Naive thymus-derived CD4-positive, alpha-beta T cell (primary cell): ENCODE data around the gene C13orf46. TPM values are rescaled to one million over a fixed set of nuclear protein-coding genes. Genes with fewer than 3 reads are reported as not detected.

ENCODE experiments used
- ATAC-seq: fragments of 150-1000 bp; cut with Tn5 transposase; 2 replicates; pipeline ENCODE4 v1.10.0; 2021; ENCODE audit warnings: mild to moderate bottlenecking, moderate library complexity
- CTCF ChIA-PET: fragments of 350-600 bp; sonication (Branson Sonifier 250); formaldehyde crosslinking; loops from one replicate; lab custom pipeline; 2021; ENCODE audit warnings: antibody characterized with exemption; lab: Charles Lee
- POLR2A ChIA-PET: fragments of 350-600 bp; sonication (Branson Sonifier 250); formaldehyde crosslinking; loops from one replicate; lab custom pipeline; 2021; ENCODE audit warnings: antibody characterized with exemption, inconsistent platforms; lab: Charles Lee
- DNase-seq, 9 donors: peaks; one replicate each; pipeline versions ENCODE4 v3.0.0 to v3.0.0-alpha.2; 2020 to 2022; ENCODE audit warnings: mixed read lengths in 1 of 9
- H3K27ac ChIP-seq: one replicate; pipeline ENCODE4 v1.7.0; 2013; ENCODE audit warnings: mild to moderate bottlenecking, low read depth, low read length, moderate library complexity
- H3K27me3 ChIP-seq, 2 donors: one replicate each; pipeline ENCODE4 v1.7.0; 2013; ENCODE audit warnings: low read length in 2 of 2, mild to moderate bottlenecking in 2 of 2, moderate library complexity in 2 of 2; ENCODE audit not compliant: control insufficient read depth in 2 of 2, insufficient read depth in 2 of 2
- H3K36me3 ChIP-seq, 3 experiments: 1 replicate in 2 of 3; 2 replicates in 1 of 3; pipeline ENCODE4 v1.7.0; 2013; ENCODE audit warnings: low read length in 3 of 3, mild to moderate bottlenecking in 3 of 3, moderate library complexity in 1 of 3; ENCODE audit not compliant: insufficient read depth in 3 of 3, control insufficient read depth in 2 of 3
- H3K4me1 ChIP-seq, 2 donors: one replicate each; pipeline ENCODE4 v1.7.0; 2013; ENCODE audit warnings: low read length in 2 of 2, mild to moderate bottlenecking in 2 of 2, moderate library complexity in 1 of 2; ENCODE audit not compliant: control insufficient read depth in 2 of 2, insufficient read depth in 2 of 2
- H3K4me3 ChIP-seq: 2 replicates; pipeline ENCODE4 v1.7.0; 2013; ENCODE audit warnings: mild to moderate bottlenecking, low read length
- H3K9me3 ChIP-seq, 3 experiments: 1 replicate in 2 of 3; 2 replicates in 1 of 3; pipeline ENCODE4 v1.7.0; 2013; ENCODE audit warnings: low read length in 3 of 3; ENCODE audit not compliant: control insufficient read depth in 2 of 3
- H3K27ac Mint-ChIP-seq, 9 donors: one replicate each; pipeline ENCODE4 v1.8.0; 2020 to 2022; ENCODE audit warnings: mixed read lengths in 9 of 9, mild to moderate bottlenecking in 8 of 9, moderate library complexity in 5 of 9, inconsistent platforms in 2 of 9
- H3K27me3 Mint-ChIP-seq, 5 donors: one replicate each; pipeline ENCODE4 v1.8.0; 2021 to 2022; ENCODE audit warnings: mixed read lengths in 5 of 5, mild to moderate bottlenecking in 1 of 5
- H3K36me3 Mint-ChIP-seq, 5 donors: one replicate each; pipeline ENCODE4 v1.8.0; 2020 to 2022; ENCODE audit warnings: mixed read lengths in 5 of 5, mild to moderate bottlenecking in 3 of 5, inconsistent platforms in 1 of 5
- H3K4me1 Mint-ChIP-seq, 7 donors: one replicate each; pipeline ENCODE4 v1.8.0; 2020 to 2022; ENCODE audit warnings: mixed read lengths in 7 of 7, mild to moderate bottlenecking in 3 of 7, inconsistent platforms in 1 of 7
- H3K4me3 Mint-ChIP-seq, 10 donors: one replicate each; pipeline ENCODE4 v1.8.0; 2020 to 2022; ENCODE audit warnings: mild to moderate bottlenecking in 10 of 10, mixed read lengths in 10 of 10, moderate library complexity in 6 of 10, inconsistent platforms in 2 of 10
- H3K9me3 Mint-ChIP-seq, 11 donors: one replicate each; pipeline ENCODE4 v1.8.0; 2020 to 2022; ENCODE audit warnings: mixed read lengths in 11 of 11, mild to moderate bottlenecking in 4 of 11, inconsistent platforms in 1 of 11, moderate library complexity in 1 of 11
- intact Hi-C, 2 donors: fragments of 100-400 bp; cut with micrococcal nuclease; formaldehyde crosslinking; loops; one replicate each; pipeline ENCODE4 v1.15.1; 2023
- polyA plus RNA-seq, 2 donors: library from polyadenylated mRNA; unstranded; fragments of 300-500 nt; fragmentation: Illumina TruSeq; gene quantifications; one replicate each; pipeline ENCODE4 v1.2.3, GENCODE V29; 2021
- total RNA-seq, 6 experiments: library from RNA in 5 of 6; stranded (reverse) in 5 of 6; gene quantifications; 1 replicate in 5 of 6; 2 replicates in 1 of 6; pipeline ENCODE4 v1.2.3 and lab custom pipeline; 2021 to 2026

Gene C13orf46
- total and polyA plus RNA-seq, 7 experiments from 2014 or later = 1.3 to 27.0 (median 16.9) TPM

DNA sequence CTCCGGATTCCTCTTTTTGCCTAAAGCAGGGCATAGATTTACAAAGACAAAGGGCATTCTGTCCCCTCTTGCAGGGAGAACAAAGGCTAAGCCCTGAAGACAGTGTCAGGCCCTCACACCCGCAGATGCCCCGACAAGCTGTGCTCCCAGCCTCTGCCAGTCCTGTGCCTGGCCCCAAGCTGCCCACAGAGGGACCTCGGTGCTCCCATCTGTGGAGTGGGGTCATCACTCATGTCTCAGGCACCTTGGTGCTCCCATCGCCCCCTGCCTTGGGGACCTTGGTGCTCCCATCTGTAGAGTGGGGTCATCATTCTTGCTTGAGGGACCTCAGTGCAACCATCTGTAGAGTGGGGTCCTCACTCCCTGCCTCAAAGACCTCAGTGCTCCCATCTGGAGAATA lies 24.3 kb downstream of the C13orf46 start:
- no peak overlapping the region for H3K4me3 Mint-ChIP-seq
- no peaks in the 10 kb centered on the region for H3K27me3 ChIP-seq
- H3K4me1 ChIP-seq = no peaks in the 10 kb centered on the region
- POLR2A ChIA-PET = no interaction called here
- H3K27me3 Mint-ChIP-seq = no peaks in the 10 kb centered on the region
- peaks cover 0 to 5% (median under 1%) of the 10 kb centered on the region in 5 donors for H3K36me3 Mint-ChIP-seq
- H3K27ac Mint-ChIP-seq = peak overlapping the region in 6 of 9 donors; percentile 8 to 72 (median 54)
- DNase-seq (peak in 1 of 9 donors; percentile 2), ATAC-seq (no peak)
- CTCF ChIA-PET = no interaction called here
- H3K9me3 ChIP-seq = no peaks in the 10 kb centered on the region
- H3K36me3 ChIP-seq = peaks cover 0 to 20% (median 9%) of the 10 kb centered on the region in 3 experiments
- H3K4me3 ChIP-seq = no peak overlapping the region
- H3K27ac ChIP-seq = no peak overlapping the region
- H3K9me3 Mint-ChIP-seq = peaks cover 0 to 2% (median 0%) of the 10 kb centered on the region in 11 donors
- H3K4me1 Mint-ChIP-seq = peaks cover 3 to 21% (median 11%) of the 10 kb centered on the region in 7 donors
- intact Hi-C loops = no loop called here

DNA sequence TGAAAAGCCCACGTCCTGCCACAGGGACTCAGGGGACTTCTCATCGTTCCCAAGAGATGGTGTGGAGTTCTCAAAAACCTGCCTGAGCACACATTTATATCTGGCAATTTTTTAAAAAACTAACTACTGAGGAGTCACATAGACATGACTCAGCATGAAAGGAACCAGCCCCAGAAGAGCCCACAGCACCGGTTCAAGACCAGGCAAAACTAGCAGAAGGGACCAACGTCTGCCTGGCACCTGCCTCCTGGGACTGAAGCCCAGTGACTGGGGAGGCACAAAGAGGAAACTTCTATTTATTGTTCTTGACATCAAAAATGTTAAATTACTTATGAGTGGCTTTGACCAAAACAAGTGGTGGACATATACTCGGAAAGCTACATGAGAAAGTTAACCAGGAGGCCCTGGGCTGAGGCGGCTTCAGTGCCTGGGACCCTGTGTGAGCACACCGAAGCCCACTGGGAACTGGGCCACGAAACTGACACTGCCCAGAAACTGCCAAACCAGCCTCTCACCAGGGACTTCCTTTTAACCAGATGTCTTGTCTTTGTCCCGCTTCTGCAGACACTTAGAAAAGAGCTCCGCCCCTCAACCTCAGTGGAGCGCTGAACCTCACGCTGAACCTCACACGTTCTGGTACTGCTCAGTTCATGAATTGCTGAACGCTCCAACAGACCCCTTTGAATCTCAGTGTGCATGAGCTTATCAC lies 25.7 kb downstream of the C13orf46 start:
- intact Hi-C loops = no loop called here
- CTCF ChIA-PET = interaction anchor here (0.6 kb wide), 1 partner anchor 94 kb away, joined by 3 read pairs; no protein-coding TSS in a partner anchor
- peak overlapping the region in 1 of 10 donors; percentile 39 for H3K4me3 Mint-ChIP-seq
- peak overlapping the region in 5 of 9 donors; percentile 49 to 78 (median 66) for H3K27ac Mint-ChIP-seq
- H3K36me3 Mint-ChIP-seq = peaks cover 0 to 4% (median 0%) of the 10 kb centered on the region in 5 donors
- no peaks in the 10 kb centered on the region for H3K27me3 Mint-ChIP-seq
- no peak overlapping the region for H3K4me3 ChIP-seq
- H3K27ac ChIP-seq = no peak overlapping the region
- peaks cover 0 to 2% (median 0%) of the 10 kb centered on the region in 11 donors for H3K9me3 Mint-ChIP-seq
- no peaks in the 10 kb centered on the region for H3K4me1 ChIP-seq
- H3K9me3 ChIP-seq = no peaks in the 10 kb centered on the region
- H3K27me3 ChIP-seq = no peaks in the 10 kb centered on the region
- POLR2A ChIA-PET = interaction anchor here (0.6 to 0.7 kb wide), 2 partner anchors 46 to 175 kb away, joined by 3 to 4 read pairs; no protein-coding TSS in a partner anchor
- DNase-seq = no peak
- no peak for ATAC-seq
- peaks cover 3 to 21% (median 11%) of the 10 kb centered on the region in 7 donors for H3K4me1 Mint-ChIP-seq
- peaks cover 0 to 18% (median under 1%) of the 10 kb centered on the region in 3 experiments for H3K36me3 ChIP-seq

DNA sequence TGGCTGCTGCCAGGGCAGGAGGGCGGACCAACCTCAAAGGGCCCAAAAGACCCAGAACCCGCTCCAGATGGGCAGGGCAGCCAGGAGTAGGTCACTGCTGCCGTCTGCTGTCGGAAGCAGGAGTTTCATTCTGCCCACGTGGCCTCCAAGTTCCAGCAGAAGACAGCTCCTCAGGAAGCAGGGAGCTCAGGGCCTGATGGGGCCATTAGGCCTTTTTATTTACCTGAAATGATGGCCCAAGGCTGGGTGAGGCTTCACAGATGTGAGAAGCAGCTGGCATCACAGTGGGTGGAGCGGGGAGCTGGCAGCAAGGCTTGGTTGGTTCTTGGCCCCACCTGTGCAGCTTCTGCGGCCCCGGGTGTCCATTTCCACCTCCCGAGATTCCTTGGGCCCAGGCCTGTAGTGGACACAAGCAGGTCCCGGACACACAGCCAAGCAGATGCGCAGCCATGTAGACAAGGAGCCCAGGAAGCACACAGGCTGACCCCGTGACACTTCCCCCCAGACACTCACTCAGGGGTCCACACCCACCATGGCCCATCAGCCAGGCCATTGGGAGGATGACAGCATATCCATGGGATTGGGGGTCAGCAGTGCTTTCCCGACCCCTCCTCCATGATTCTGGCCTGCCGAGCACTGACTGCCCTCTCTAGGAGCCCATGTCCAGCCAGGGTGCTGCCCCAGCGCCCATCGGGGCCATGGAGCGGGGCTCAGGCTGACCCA lies 26.4 kb downstream of the C13orf46 start:
- Mint-ChIP-seq H3K4me3 (peak overlapping the region in 1 of 10 donors; percentile 36), H3K4me1 (peaks cover 3 to 21% (median 11%) of the 10 kb centered on the region in 7 donors), H3K27ac (peak overlapping the region in 2 of 9 donors; percentile 65 to 66), H3K36me3 (peaks cover 0 to 7% (median 0%) of the 10 kb centered on the region in 5 donors), H3K9me3 (peaks cover 0 to 2% (median 0%) of the 10 kb centered on the region in 11 donors), H3K27me3 (no peaks in the 10 kb centered on the region)
- H3K27me3 ChIP-seq = no peaks in the 10 kb centered on the region
- H3K9me3 ChIP-seq = no peaks in the 10 kb centered on the region
- CTCF ChIA-PET = no interaction called here
- H3K4me3 ChIP-seq = no peak overlapping the region
- POLR2A ChIA-PET = interaction anchor here (0.6 kb wide), 1 partner anchor 176 kb away, joined by 3 read pairs; no protein-coding TSS in a partner anchor
- no peak overlapping the region for H3K27ac ChIP-seq
- intact Hi-C loops = no loop called here
- H3K4me1 ChIP-seq = no peaks in the 10 kb centered on the region
- no peak for DNase-seq
- H3K36me3 ChIP-seq = peaks cover 0 to 12% (median 0%) of the 10 kb centered on the region in 3 experiments
- ATAC-seq = no peak

- H3K4me3 ChIP-seq = no peak overlapping the region
- intact Hi-C loops = no loop called here
- no peaks in the 10 kb centered on the region for H3K4me1 ChIP-seq
- H3K27ac Mint-ChIP-seq = peak overlapping the region in 2 of 9 donors; percentile 47 to 53
- no peaks in the 10 kb centered on the region for H3K27me3 ChIP-seq
- H3K27me3 Mint-ChIP-seq = no peaks in the 10 kb centered on the region
- POLR2A ChIA-PET = no interaction called here
- H3K27ac ChIP-seq = no peak overlapping the region
- peaks cover 3 to 18% (median 8%) of the 10 kb centered on the region in 7 donors for H3K4me1 Mint-ChIP-seq
- no peaks in the 10 kb centered on the region for H3K9me3 ChIP-seq
- peaks cover 0 to 2% (median 0%) of the 10 kb centered on the region in 11 donors for H3K9me3 Mint-ChIP-seq
- DNase-seq (no peak), ATAC-seq (no peak)
- H3K4me3 Mint-ChIP-seq = no peak overlapping the region
- H3K36me3 ChIP-seq = peaks cover 0 to 14% (median 0%) of the 10 kb centered on the region in 3 experiments
- CTCF ChIA-PET = no interaction called here
- H3K36me3 Mint-ChIP-seq = peaks cover 0 to 7% (median 0%) of the 10 kb centered on the region in 5 donors
These were observed 27.3 kb downstream of the C13orf46 start for GRCh38 chr13:113946409-113947181.

DNA sequence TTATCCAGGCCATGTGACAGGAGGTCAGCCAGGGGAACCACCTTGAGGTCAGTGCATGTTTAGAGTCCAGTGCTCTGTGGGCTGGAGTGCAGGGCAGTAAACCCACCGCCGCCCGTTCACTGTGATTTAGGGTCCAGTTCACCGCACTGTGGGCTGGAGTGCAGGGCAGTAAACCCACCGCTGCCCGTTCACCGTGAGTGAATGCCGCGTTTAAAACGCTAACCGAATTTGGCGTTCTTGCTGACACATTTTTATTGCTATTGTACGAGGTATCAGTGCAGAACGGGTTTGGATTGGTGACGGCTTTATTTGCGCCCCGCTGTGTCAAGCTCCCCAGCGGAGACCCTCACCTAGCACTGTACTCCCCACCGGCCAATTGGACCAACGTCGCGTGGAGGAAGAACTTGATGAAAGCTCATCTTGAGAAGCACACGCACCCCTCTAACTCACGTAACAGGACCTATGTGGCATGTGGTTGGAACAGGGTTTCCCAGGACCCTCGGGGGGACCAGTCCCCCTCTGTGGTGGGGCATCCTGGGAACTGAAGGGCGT lies 27.9 kb downstream of the C13orf46 start:
- no peak overlapping the region for H3K4me3 Mint-ChIP-seq
- POLR2A ChIA-PET = no interaction called here
- no peak overlapping the region for H3K27ac ChIP-seq
- H3K9me3 Mint-ChIP-seq = peaks cover 0 to 2% (median 0%) of the 10 kb centered on the region in 11 donors
- peak overlapping the region in 3 of 9 donors; percentile 5 to 53 (median 47) for H3K27ac Mint-ChIP-seq
- peaks cover 3 to 15% (median 8%) of the 10 kb centered on the region in 7 donors for H3K4me1 Mint-ChIP-seq
- H3K4me1 ChIP-seq = no peaks in the 10 kb centered on the region
- peaks cover 0 to 7% (median 0%) of the 10 kb centered on the region in 5 donors for H3K36me3 Mint-ChIP-seq
- no peaks in the 10 kb centered on the region for H3K27me3 ChIP-seq
- intact Hi-C loops = no loop called here
- no peak overlapping the region for H3K4me3 ChIP-seq
- no peak for ATAC-seq
- H3K27me3 Mint-ChIP-seq = no peaks in the 10 kb centered on the region
- no peaks in the 10 kb centered on the region for H3K9me3 ChIP-seq
- H3K36me3 ChIP-seq = peaks cover 0 to 14% (median 0%) of the 10 kb centered on the region in 3 experiments
- CTCF ChIA-PET = no interaction called here
- DNase-seq = no peak
